ENCODE measurements around the gene TCF3. TPM values are rescaled to one million over a fixed set of nuclear protein-coding genes. Genes with fewer than 3 reads are reported as not detected.
A peak's percentile ranks its signal among the peaks of the same experiment; 100 is the strongest.

The TCF3 gene
- total and polyA plus RNA-seq, 5 donors: 15.3 to 23.6 (median 22.2) TPM

DNA sequence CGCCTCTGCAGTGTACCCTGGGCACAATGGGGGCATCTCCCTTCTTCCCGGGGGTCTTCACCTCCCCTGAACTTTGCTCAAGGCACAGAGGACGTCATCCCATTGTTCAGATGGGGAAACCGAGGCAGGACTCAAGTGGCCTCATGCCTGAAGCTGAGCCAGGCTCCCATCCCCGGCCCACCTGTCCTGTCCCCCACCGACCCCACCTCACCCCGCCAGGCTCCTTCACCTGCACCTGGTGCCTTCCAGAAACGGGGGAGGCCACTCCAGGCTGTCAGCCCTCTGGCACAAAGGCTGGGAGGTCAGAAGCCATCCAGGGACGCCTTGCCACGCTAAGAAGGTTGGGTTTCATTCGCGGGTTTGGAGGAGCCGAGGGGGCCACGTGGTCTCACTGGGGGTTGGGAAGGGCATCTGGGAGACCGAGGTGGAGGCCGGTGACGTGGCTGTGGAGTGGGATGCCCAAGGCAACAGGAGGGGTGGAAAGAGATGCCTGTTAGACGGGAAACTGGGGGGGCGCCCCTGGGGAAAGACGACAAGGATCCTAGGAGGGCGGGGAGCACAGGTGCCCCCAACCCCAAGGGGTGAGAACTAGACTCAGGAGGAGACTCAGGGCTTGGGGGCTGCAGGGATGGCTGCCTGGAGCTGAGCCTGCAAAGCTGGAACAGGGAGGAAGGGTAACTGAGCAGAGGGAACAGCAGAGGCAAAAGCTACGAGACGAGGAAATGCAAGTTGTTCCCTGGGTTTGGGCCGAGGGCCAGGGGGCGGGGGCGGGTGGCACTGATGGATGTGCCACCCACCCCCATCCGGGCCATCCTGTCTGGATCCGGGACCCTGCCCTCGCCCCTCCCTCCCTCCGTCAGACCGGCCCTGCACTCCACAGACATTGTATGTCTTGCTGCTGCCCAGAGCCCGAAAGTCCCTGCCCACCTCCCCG is 6.0 kb upstream of the TCF3 start:
- WGBS: 54% methylated on average over 33 of the region's 33 CpGs
- intact Hi-C loops (cut with DNase I): no loop called here
- Histone ChIP-seq H3K4me1 (ENCODE audit: control insufficient read depth, insufficient read depth, low read length) (no peaks in the 10 kb centered on the region), H3K27me3 (ENCODE audit: control insufficient read depth, insufficient read depth) (no peaks in the 10 kb centered on the region), H3K4me3 (ENCODE audit: low read length) (no peak overlapping the region), H3K9me3 (ENCODE audit: control insufficient read depth, low read length) (no peaks in the 10 kb centered on the region), H3K27ac (ENCODE audit: low read length) (no peak overlapping the region)
- DNase-seq (peak in 1 of 3 donors; percentile 57), ATAC-seq (no peak)

DNA sequence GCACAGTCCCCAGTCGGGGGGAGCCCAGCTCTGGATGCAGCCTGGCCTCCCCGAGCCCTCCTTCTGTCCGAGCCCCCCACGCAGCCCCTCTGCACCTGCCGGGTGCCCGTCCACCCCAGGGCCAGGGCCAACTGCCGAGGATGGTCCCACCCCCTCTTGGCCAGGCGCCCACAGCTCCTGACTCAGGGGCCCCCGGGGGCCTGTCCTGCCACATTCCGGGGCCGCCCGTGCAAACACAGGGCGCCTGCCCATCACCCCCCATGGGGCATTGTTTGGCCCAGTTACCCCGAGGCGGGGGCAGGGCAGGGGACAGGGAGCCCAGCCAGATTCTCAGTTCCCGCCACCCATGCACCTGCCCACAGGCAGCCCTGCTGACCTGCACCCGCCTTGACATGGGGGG is 5.3 kb upstream of the TCF3 start:
- no peak overlapping the region for H3K4me3 ChIP-seq (ENCODE audit: low read length)
- no peak for ATAC-seq
- no peaks in the 10 kb centered on the region for H3K27me3 ChIP-seq (ENCODE audit: control insufficient read depth, insufficient read depth)
- DNase-seq: peak in 1 of 3 donors; percentile 54
- H3K27ac ChIP-seq (ENCODE audit: low read length): no peak overlapping the region
- intact Hi-C loops (cut with DNase I): no loop called here
- 66% methylated on average over 17 of the region's 17 CpGs for WGBS
- H3K9me3 ChIP-seq (ENCODE audit: control insufficient read depth, low read length): no peaks in the 10 kb centered on the region
- H3K4me1 ChIP-seq (ENCODE audit: control insufficient read depth, insufficient read depth, low read length): no peaks in the 10 kb centered on the region

GRCh38 chr19:1656988-1657536 is 4.6 kb upstream of the TCF3 start:
- ATAC-seq: no peak
- Histone ChIP-seq H3K4me3 (ENCODE audit: low read length) (no peak overlapping the region), H3K4me1 (ENCODE audit: control insufficient read depth, insufficient read depth, low read length) (no peaks in the 10 kb centered on the region), H3K27ac (ENCODE audit: low read length) (no peak overlapping the region), H3K27me3 (ENCODE audit: control insufficient read depth, insufficient read depth) (no peaks in the 10 kb centered on the region), H3K9me3 (ENCODE audit: control insufficient read depth, low read length) (no peaks in the 10 kb centered on the region)
- 84% methylated on average over 8 of the region's 8 CpGs for WGBS
- no peak for DNase-seq
- intact Hi-C loops (cut with DNase I): no loop called here

DNA sequence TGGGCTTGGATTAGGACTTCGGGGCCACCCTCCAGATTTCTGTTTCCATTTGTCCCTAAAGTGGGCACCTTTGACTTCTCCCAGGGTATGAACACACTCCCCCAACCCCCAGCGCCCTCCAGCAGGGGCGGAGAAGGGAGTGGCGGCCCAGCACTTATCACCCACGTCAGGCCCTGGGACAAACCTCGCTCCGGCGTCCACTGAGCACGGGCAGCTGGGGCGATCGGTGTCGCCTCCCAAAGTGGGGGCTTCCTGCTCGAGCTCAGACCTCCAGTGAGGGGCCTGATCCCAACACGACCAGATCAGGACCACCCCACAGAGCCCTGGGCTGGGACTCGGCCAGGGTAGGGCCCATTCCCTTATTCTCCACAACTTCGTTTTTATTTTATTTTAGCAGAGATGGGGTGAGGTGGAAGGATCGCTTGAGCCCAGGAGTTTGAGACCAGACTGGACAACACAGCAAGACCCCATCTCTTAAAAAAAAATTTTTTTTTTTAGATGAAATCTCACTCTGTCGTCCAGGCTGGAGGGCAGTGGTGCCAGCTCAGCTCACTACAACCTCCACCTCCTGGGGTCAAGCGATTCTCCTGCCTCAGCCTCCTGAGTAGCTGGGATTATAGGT is 3.7 kb upstream of the TCF3 start:
- H3K4me1 ChIP-seq (ENCODE audit: control insufficient read depth, insufficient read depth, low read length): no peaks in the 10 kb centered on the region
- no peaks in the 10 kb centered on the region for H3K27me3 ChIP-seq (ENCODE audit: control insufficient read depth, insufficient read depth)
- WGBS: 81% methylated on average over 19 of the region's 19 CpGs
- H3K4me3 ChIP-seq (ENCODE audit: low read length): no peak overlapping the region
- no peak overlapping the region for H3K27ac ChIP-seq (ENCODE audit: low read length)
- DNase-seq (peak in 1 of 3 donors; percentile 38), ATAC-seq (no peak)
- intact Hi-C loops (cut with DNase I): no loop called here
- no peaks in the 10 kb centered on the region for H3K9me3 ChIP-seq (ENCODE audit: control insufficient read depth, low read length)

GRCh38 chr19:1655131-1655981 is 2.9 kb upstream of the TCF3 start:
- ATAC-seq: no peak

GRCh38 chr19:1654178-1654792 is 1.9 kb upstream of the TCF3 start:
- Histone ChIP-seq H3K27ac (ENCODE audit: low read length) (no peak overlapping the region), H3K4me3 (ENCODE audit: low read length) (no peak overlapping the region), H3K9me3 (ENCODE audit: control insufficient read depth, low read length) (no peaks in the 10 kb centered on the region), H3K4me1 (ENCODE audit: control insufficient read depth, insufficient read depth, low read length) (no peaks in the 10 kb centered on the region), H3K27me3 (ENCODE audit: control insufficient read depth, insufficient read depth) (no peaks in the 10 kb centered on the region)
- ATAC-seq: no peak
- no peak for DNase-seq
- WGBS: 80% methylated on average over 18 of the region's 18 CpGs
- intact Hi-C loops (cut with DNase I): loop anchor here in 1 of 4 donors (5.0 kb wide), 1 partner anchor 47 kb away; the partner anchor contains the start of gene UQCR11

More at GRCh38 chr19:1655131-1655981, 2.9 kb upstream of the TCF3 start:
- DNase-seq: peak in 1 of 3 donors; percentile 35
- Histone ChIP-seq H3K4me1 (ENCODE audit: control insufficient read depth, insufficient read depth, low read length) (no peaks in the 10 kb centered on the region), H3K27me3 (ENCODE audit: control insufficient read depth, insufficient read depth) (no peaks in the 10 kb centered on the region), H3K9me3 (ENCODE audit: control insufficient read depth, low read length) (no peaks in the 10 kb centered on the region), H3K27ac (ENCODE audit: low read length) (no peak overlapping the region), H3K4me3 (ENCODE audit: low read length) (no peak overlapping the region)
- intact Hi-C loops (cut with DNase I): no loop called here
- WGBS: 88% methylated on average over 34 of the region's 34 CpGs

GRCh38 chr19:1653300-1653628 is 849 bp upstream of the TCF3 start:
- Histone ChIP-seq H3K9me3 (ENCODE audit: control insufficient read depth, low read length) (no peaks in the 10 kb centered on the region), H3K4me3 (ENCODE audit: low read length) (peak overlapping the region; percentile 73), H3K27ac (ENCODE audit: low read length) (peak overlapping the region; percentile 88), H3K4me1 (ENCODE audit: control insufficient read depth, insufficient read depth, low read length) (no peaks in the 10 kb centered on the region), H3K27me3 (ENCODE audit: control insufficient read depth, insufficient read depth) (no peaks in the 10 kb centered on the region)
- ATAC-seq (peak in 1 of 2 donors; percentile 14), DNase-seq (no peak)
- intact Hi-C loops (cut with DNase I): loop anchor here in 1 of 4 donors (5.0 kb wide), 1 partner anchor 46 kb away; the partner anchor contains the start of gene UQCR11
- WGBS: 21% methylated on average over 18 of the region's 18 CpGs

DNA sequence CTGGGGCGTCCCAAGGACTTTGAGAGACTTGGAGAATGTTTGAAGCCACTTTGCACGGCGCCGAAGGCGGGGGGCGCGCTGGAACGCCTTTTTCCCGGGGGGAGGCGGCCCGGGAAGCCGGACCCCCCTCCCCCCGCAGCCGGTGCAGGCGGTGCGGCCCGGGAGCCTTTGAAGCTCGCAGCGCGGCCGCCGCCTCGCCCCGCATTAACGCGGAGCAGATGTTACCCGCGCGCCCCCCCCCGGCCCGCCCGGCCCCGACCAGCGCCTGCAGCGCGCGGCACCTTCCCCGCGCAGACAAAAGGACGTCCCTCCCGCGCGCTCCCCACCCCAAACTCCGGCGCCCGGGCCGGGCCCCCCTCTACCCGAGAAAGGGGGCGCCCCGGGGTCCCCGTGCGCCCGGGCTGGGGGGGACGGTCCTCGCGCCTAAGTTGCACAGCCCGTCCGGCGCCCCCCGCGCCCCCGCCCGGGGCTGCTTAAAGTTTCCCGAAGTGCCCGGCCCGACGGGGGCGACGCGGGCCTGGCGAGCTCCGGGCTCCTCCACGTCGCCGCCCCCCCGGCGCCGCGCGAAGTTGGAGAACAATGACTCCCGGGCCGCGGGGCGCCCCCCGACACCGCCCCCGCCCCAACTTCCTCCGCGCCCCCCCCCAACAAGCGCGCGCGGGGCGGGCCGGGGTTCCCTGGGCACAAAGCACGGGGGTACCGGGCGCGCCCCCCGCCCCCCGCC is 685 bp downstream of the TCF3 start:
- no peak overlapping the region for H3K27ac ChIP-seq (ENCODE audit: low read length)

DNA sequence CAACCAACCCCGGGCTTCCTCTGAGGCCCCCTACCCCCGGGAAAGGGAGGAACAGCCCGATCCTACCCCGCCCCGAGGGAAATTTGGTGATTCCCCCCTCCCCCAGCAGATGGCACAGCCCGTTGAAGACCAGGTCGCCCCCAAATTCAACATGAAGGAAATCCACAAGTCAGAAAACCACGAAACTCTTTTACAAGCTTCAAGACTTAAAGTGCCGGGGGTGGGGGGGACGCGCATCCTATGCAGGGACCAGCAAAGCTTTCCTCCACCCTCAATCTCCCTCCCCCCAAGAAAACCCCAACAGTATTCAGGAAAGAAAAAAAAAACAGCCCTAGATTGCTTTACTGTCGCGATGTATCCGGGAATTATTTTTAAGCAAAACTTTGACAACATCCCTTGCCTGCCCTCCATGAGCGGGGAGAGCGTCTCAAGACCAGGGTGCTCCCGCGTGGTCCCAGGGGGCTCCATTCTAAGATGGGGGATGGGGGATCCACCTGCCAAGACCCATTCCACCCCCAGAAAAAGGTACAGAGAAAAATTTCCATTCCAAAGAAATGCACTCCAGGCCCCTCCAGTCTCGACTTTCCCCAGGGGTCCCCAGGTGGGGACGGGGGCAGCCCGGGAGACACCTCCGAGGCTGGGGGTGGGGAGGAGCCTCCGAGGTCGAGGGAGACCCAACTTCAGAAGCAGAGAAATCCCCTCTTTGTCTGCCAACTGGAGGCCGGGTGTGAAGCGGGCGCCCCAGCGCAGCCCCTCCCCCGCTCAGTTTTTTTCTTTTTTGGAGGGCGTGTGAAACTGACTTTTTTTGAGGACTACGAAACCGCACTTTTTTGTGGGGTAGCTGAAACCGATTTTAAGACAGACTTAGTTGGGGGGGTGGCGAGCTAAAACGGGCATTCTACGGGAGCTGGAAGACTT is 1.5 kb downstream of the TCF3 start:
- intact Hi-C loops (cut with DNase I): loop anchor here in 1 of 4 donors (5.0 kb wide), 1 partner anchor 44 kb away; the partner anchor contains the start of gene UQCR11
- WGBS: 9% methylated on average over 36 of the region's 36 CpGs
- Histone ChIP-seq H3K4me3 (ENCODE audit: low read length) (peak overlapping the region; percentile 100), H3K27ac (ENCODE audit: low read length) (no peak overlapping the region), H3K27me3 (ENCODE audit: control insufficient read depth, insufficient read depth) (no peaks in the 10 kb centered on the region), H3K9me3 (ENCODE audit: control insufficient read depth, low read length) (no peaks in the 10 kb centered on the region), H3K4me1 (ENCODE audit: control insufficient read depth, insufficient read depth, low read length) (no peaks in the 10 kb centered on the region)
- DNase-seq (no peak), ATAC-seq (no peak)

More for the DNA sequence above, 685 bp downstream of the TCF3 start:
- H3K4me1 ChIP-seq (ENCODE audit: control insufficient read depth, insufficient read depth, low read length): no peaks in the 10 kb centered on the region
- no peaks in the 10 kb centered on the region for H3K27me3 ChIP-seq (ENCODE audit: control insufficient read depth, insufficient read depth)
- 1% methylated on average over 101 of the region's 101 CpGs for WGBS
- intact Hi-C loops (cut with DNase I): loop anchor here in 1 of 4 donors (5.0 kb wide), 1 partner anchor 44 kb away; the partner anchor contains the start of gene UQCR11
- DNase-seq: peak; percentile 45 to 84 (median 79)
- H3K9me3 ChIP-seq (ENCODE audit: control insufficient read depth, low read length): no peaks in the 10 kb centered on the region
- H3K4me3 ChIP-seq (ENCODE audit: low read length): peak overlapping the region; percentile 100
- no peak for ATAC-seq

All from right cardiac atrium (tissue), 5 donors.